Left lung (tissue), 14 donors: ENCODE measurements around the gene TCF12. TPM values are rescaled to one million over a fixed set of nuclear protein-coding genes. Genes with fewer than 3 reads are reported as not detected.
A peak's percentile ranks its signal among the peaks of the same experiment; 100 is the strongest.

Experiments
- ATAC-seq: fragments of 200-7000 bp; cut with Tn5 transposase; one replicate; pipeline ENCODE4 v1.9.1; 2020; ENCODE audit warnings: moderate library complexity
- DNase-seq, 4 donors: peaks; one replicate each; pipeline ENCODE4 v3.0.0-alpha.2; 2013 to 2020
- H3K27ac ChIP-seq, 2 donors: fragments of 200-600 bp; sonication (generic) in 1 of 2; one replicate each; pipeline versions ENCODE4 v1.5.0 to v1.8.0; 2020 to 2021
- H3K27me3 ChIP-seq, 2 donors: fragments of 200-600 bp; sonication (generic) in 1 of 2; one replicate each; pipeline versions ENCODE4 v1.5.0 to v1.8.0; 2020 to 2021
- H3K36me3 ChIP-seq, 2 donors: fragments of 200-600 bp; sonication (generic) in 1 of 2; one replicate each; pipeline versions ENCODE4 v1.5.0 to v1.8.0; 2020 to 2021
- H3K4me1 ChIP-seq, 2 donors: fragments of 200-600 bp; one replicate each; pipeline ENCODE4 v1.8.0; 2021
- H3K4me3 ChIP-seq, 2 donors: fragments of 200-600 bp; sonication (generic) in 1 of 2; one replicate each; pipeline versions ENCODE4 v1.5.0 to v1.8.0; 2020 to 2021; ENCODE audit warnings: mild to moderate bottlenecking in 1 of 2
- H3K9me3 ChIP-seq, 2 donors: fragments of 200-600 bp; sonication (generic) in 1 of 2; one replicate each; pipeline versions ENCODE4 v1.5.0 to v1.8.0; 2020 to 2021
- CTCF ChIP-seq, 2 donors: fragments of 200-600 bp; sonication (generic) in 1 of 2; IDR thresholded peaks; one replicate each; pipeline versions ENCODE4 v1.5.0 to v1.8.0; 2021; ENCODE audit warnings: antibody characterized with exemption in 2 of 2
- intact Hi-C, 2 donors: fragments of 100-400 bp; cut with DNase I; formaldehyde crosslinking; loops; one replicate each; pipeline versions ENCODE4 v1.11.2 to v1.14.2; 2022
- long read RNA-seq, 12 donors: library from polyadenylated mRNA in 2 of 12; unstranded in 2 of 12; transcript quantifications; one replicate each; pipeline ENCODE4 v2.0.0 and lab custom pipeline, GENCODE V29; 2019 to 2026
- polyA plus RNA-seq, 6 donors: library from polyadenylated mRNA; unstranded; fragments of 120-200 nt; gene quantifications; one replicate each; pipeline ENCODE4 v1.2.1, GENCODE V29; 2013; ENCODE audit not compliant: insufficient read length in 6 of 6
- total RNA-seq, 2 donors: library from RNA; stranded (reverse); fragmentation: NEBNext Ultra II Directional; extraction: Animal tissue kit (Norgen Biotek cat#: 25700); gene quantifications; one replicate each; pipeline ENCODE4 v1.2.1, GENCODE V29; 2021
- donor health status: DM: no; HTN: yes; CAD: no.
- donor health status: DM: no; HTN: no; CAD: no.

TCF12 gene
- total RNA-seq = 100 to 1,000 TPM; 106 to 116 TPM
- polyA plus RNA-seq = 100 to 1,000 TPM; 118 to 148 (median 138) TPM
- long read RNA-seq, donor 1, full-length matches to known transcripts = 4 of 23 reads
- long read RNA-seq, donor 1, partial matches to known transcripts = 19 of 23 reads
- long read RNA-seq, donor 1, other reads (novel, unspliced or antisense) = 0 of 23 reads
- long read RNA-seq, donor 2, full-length matches to known transcripts = 6 of 29 reads
- long read RNA-seq, donor 2, partial matches to known transcripts = 23 of 29 reads
- long read RNA-seq, donor 2, other reads (novel, unspliced or antisense) = 0 of 29 reads
- long read RNA-seq, donor 3, full-length matches to known transcripts = 8 of 8 reads
- long read RNA-seq, donor 3, partial matches to known transcripts = 0 of 8 reads
- long read RNA-seq, donor 3, other reads (novel, unspliced or antisense) = 0 of 8 reads
- long read RNA-seq, donor 4, partial matches to known transcripts = 10 of 11 reads
- long read RNA-seq, donor 4, other reads (novel, unspliced or antisense) = 1 of 11 reads
- long read RNA-seq, donor 5, full-length matches to known transcripts = 4 of 27 reads
- long read RNA-seq, donor 5, partial matches to known transcripts = 23 of 27 reads
- long read RNA-seq, donor 5, other reads (novel, unspliced or antisense) = 0 of 27 reads
- long read RNA-seq, donor 6, full-length matches to known transcripts = 7 of 12 reads
- long read RNA-seq, donor 6, partial matches to known transcripts = 5 of 12 reads
- long read RNA-seq, donor 6, other reads (novel, unspliced or antisense) = 0 of 12 reads
- long read RNA-seq, donor 7, full-length matches to known transcripts = 4 of 4 reads
- long read RNA-seq, donor 7, partial matches to known transcripts = 0 of 4 reads
- long read RNA-seq, donor 7, other reads (novel, unspliced or antisense) = 0 of 4 reads
- long read RNA-seq, donor 8, full-length matches to known transcripts = 3 of 10 reads
- long read RNA-seq, donor 8, partial matches to known transcripts = 7 of 10 reads
- long read RNA-seq, donor 8, other reads (novel, unspliced or antisense) = 0 of 10 reads
- long read RNA-seq, donor 9 = 0 reads
- long read RNA-seq, donor 10, partial matches to known transcripts = 3 of 6 reads
- long read RNA-seq, donor 10, other reads (novel, unspliced or antisense) = 3 of 6 reads
- long read RNA-seq, donor 11 = 0 reads
- long read RNA-seq, donor 12, full-length matches to known transcripts = 6 of 11 reads
- long read RNA-seq, donor 12, partial matches to known transcripts = 5 of 11 reads
- long read RNA-seq, donor 12, other reads (novel, unspliced or antisense) = 0 of 11 reads

GRCh38 chr15:56918046-56918938 lies at the start of gene TCF12:
TSS of gene TCF12 (plus strand) at chr15:56918644. CDS start at chr15:56919914, 1,270 bp downstream.
- peak; percentile 95 for ATAC-seq

DNA sequence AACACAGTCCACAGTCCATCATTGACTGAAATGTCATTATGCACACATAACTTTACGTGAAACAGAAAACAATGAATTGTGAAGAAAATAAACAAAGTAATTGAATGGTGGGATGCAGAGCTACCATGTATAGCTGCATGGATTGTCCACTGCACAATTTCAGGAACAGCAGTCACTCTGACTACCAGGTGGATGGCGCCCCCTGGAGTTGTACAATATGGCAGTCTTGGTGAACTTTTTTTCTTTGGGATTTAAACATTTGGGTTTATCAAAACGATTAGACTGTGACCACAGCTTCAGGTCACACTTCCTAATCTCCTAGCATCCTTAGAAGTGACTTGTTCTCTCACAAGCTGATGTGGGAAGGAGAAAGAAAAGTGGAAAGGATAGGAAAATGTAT lies 48.9 kb upstream of the TCF12 start:
- TF ChIP-seq CTCF (IDR thresholded peaks at IDR 0.05) = peak; percentile 29 to 36
- Histone ChIP-seq H3K4me3 (no peak overlapping the region), H3K4me1 (no peaks in the 10 kb centered on the region), H3K27me3 (no peaks in the 10 kb centered on the region), H3K36me3 (no peaks in the 10 kb centered on the region), H3K9me3 (no peaks in the 10 kb centered on the region), H3K27ac (no peak overlapping the region)
- intact Hi-C loops = no loop called here
- ATAC-seq (peak; percentile 41), DNase-seq (peak in 1 of 4 donors; percentile 42)

More at GRCh38 chr15:56918046-56918938, at the start of gene TCF12:
- peak within 1 kb of the TSS; percentile 78 to 79 for H3K4me3 ChIP-seq
- DNase-seq = peak; percentile 96 to 98 (median 98)
- peak within 1 kb of the TSS; percentile 94 to 96 for H3K27ac ChIP-seq
- TF ChIP-seq CTCF (IDR thresholded peaks at IDR 0.05) = peak in 1 of 2 donors; percentile 32
- no peaks in the 10 kb centered on the region for H3K9me3 ChIP-seq
- no peaks in the 10 kb centered on the region for H3K27me3 ChIP-seq
- intact Hi-C loops = no loop called here
- peaks cover 0 to 6% of the 10 kb centered on the region in 2 donors for H3K36me3 ChIP-seq
- peaks cover 10 to 46% of the 10 kb centered on the region in 2 donors for H3K4me1 ChIP-seq

- no peak overlapping the region for H3K4me3 ChIP-seq
- intact Hi-C loops = loop anchor here in 1 of 2 donors (10.0 kb wide), 1 partner anchor 376 kb away; no protein-coding TSS in a partner anchor
- H3K4me1 ChIP-seq = no peaks in the 10 kb centered on the region
- DNase-seq = no peak
- ATAC-seq = peak; percentile 24
- H3K36me3 ChIP-seq = no peaks in the 10 kb centered on the region
- no peak for TF ChIP-seq CTCF (IDR thresholded peaks at IDR 0.05)
- H3K27ac ChIP-seq = no peak overlapping the region
- H3K27me3 ChIP-seq = no peaks in the 10 kb centered on the region
- H3K9me3 ChIP-seq = no peaks in the 10 kb centered on the region
Measured at GRCh38 chr15:56871185-56871584, 47.3 kb upstream of the TCF12 start.

- intact Hi-C loops = loop anchor here in 1 of 2 donors (10.0 kb wide), 1 partner anchor 377 kb away; no protein-coding TSS in a partner anchor
Measured at GRCh38 chr15:56871867-56872266, 46.6 kb upstream of the TCF12 start.

More at GRCh38 chr15:56871867-56872266, 46.6 kb upstream of the TCF12 start:
- H3K4me1 ChIP-seq = no peaks in the 10 kb centered on the region
- ATAC-seq (no peak), DNase-seq (no peak)
- H3K27ac ChIP-seq = no peak overlapping the region
- no peak for TF ChIP-seq CTCF (IDR thresholded peaks at IDR 0.05)
- no peak overlapping the region for H3K4me3 ChIP-seq
- no peaks in the 10 kb centered on the region for H3K9me3 ChIP-seq
- H3K27me3 ChIP-seq = no peaks in the 10 kb centered on the region
- H3K36me3 ChIP-seq = no peaks in the 10 kb centered on the region
